ENCODE results near the gene GNB1L. TPM values are rescaled to one million over a fixed set of nuclear protein-coding genes. Genes with fewer than 3 reads are reported as not detected.

Gene GNB1L
- total RNA-seq, 1 experiment from 2014 or later: 12.2 TPM

DNA sequence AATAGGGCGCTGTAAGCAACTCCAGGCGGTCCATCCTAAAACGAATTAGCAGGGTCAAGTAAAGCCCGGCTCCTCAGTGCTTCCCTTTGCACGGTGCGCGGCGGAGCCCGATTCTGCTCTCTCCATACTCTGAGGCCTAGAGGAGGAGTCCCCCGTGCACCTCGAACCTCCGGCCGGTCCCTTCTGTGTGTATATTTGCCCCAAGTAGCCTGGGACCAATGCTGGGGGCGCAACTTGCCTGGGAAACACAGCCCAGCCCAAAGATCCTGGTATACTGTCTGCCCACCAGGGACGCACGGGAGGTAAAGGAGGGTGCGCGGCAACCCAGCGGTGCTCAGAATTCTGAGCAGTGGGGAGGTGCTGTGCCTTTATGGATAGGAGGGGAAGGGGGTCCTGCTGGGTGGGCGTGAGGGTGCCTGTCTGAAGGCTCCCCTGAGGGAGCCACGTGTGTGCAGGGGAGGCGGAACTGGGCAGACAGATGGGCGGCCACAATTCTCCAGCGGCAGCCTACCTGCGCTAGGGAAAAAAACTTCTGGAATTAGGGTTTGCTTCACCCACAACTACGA, 98.9 kb downstream of the GNB1L start:
- intact Hi-C loops (cut with micrococcal nuclease; ENCODE audit: unreplicated experiment) (no loop called here), in situ Hi-C loops (cut with HindIII; ENCODE audit: low pct_unique_long_range_greater_than_20kb, low sequenced_read_pairs) (no loop called here)
- POLR2A ChIA-PET: interaction anchor here (0.6 kb wide), 1 partner anchor 169 kb away, joined by 6 read pairs; no protein-coding TSS in a partner anchor
- H3K27me3 ChIP-seq (ENCODE audit: control insufficient read depth, insufficient read depth, low read length): no peaks in the 10 kb centered on the region
- no TSS peak for BruUV-seq (replicated peaks)
- H3K27ac ChIP-seq (ENCODE audit: low read length): peak overlapping the region; percentile 66; the same call in 1 of the 2 replicates
- no peaks in the 10 kb centered on the region for H3K9me3 ChIP-seq (ENCODE audit: control insufficient read depth, insufficient read depth, low read depth, low read length)
- CTCF ChIA-PET: no interaction called here
- no peak for TF ChIP-seq TCF7L2 (IDR thresholded peaks at IDR 0.05; ENCODE audit: low read depth, low read length)
- no peak for TF ChIP-seq SIN3A (IDR thresholded peaks at IDR 0.05; ENCODE audit: borderline replicate concordance, insufficient read depth, low read depth, low read length)
- TF ChIP-seq POLR2AphosphoS5 (IDR thresholded peaks at IDR 0.05; ENCODE audit: low read depth, low read length): no peak
- TF ChIP-seq, protein P1, sequence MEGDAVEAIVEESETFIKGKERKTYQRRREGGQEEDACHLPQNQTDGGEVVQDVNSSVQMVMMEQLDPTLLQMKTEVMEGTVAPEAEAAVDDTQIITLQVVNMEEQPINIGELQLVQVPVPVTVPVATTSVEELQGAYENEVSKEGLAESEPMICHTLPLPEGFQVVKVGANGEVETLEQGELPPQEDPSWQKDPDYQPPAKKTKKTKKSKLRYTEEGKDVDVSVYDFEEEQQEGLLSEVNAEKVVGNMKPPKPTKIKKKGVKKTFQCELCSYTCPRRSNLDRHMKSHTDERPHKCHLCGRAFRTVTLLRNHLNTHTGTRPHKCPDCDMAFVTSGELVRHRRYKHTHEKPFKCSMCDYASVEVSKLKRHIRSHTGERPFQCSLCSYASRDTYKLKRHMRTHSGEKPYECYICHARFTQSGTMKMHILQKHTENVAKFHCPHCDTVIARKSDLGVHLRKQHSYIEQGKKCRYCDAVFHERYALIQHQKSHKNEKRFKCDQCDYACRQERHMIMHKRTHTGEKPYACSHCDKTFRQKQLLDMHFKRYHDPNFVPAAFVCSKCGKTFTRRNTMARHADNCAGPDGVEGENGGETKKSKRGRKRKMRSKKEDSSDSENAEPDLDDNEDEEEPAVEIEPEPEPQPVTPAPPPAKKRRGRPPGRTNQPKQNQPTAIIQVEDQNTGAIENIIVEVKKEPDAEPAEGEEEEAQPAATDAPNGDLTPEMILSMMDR (IDR thresholded peaks at IDR 0.05): no peak
- TF ChIP-seq, protein P2, sequence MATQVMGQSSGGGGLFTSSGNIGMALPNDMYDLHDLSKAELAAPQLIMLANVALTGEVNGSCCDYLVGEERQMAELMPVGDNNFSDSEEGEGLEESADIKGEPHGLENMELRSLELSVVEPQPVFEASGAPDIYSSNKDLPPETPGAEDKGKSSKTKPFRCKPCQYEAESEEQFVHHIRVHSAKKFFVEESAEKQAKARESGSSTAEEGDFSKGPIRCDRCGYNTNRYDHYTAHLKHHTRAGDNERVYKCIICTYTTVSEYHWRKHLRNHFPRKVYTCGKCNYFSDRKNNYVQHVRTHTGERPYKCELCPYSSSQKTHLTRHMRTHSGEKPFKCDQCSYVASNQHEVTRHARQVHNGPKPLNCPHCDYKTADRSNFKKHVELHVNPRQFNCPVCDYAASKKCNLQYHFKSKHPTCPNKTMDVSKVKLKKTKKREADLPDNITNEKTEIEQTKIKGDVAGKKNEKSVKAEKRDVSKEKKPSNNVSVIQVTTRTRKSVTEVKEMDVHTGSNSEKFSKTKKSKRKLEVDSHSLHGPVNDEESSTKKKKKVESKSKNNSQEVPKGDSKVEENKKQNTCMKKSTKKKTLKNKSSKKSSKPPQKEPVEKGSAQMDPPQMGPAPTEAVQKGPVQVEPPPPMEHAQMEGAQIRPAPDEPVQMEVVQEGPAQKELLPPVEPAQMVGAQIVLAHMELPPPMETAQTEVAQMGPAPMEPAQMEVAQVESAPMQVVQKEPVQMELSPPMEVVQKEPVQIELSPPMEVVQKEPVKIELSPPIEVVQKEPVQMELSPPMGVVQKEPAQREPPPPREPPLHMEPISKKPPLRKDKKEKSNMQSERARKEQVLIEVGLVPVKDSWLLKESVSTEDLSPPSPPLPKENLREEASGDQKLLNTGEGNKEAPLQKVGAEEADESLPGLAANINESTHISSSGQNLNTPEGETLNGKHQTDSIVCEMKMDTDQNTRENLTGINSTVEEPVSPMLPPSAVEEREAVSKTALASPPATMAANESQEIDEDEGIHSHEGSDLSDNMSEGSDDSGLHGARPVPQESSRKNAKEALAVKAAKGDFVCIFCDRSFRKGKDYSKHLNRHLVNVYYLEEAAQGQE (IDR thresholded peaks at IDR 0.05; ENCODE audit: insufficient read depth in 1 of 2, low read depth in 2 of 2, low read length in 1 of 2): no peak
- DNase-seq (ENCODE audit: low read depth, low spot score) (no peak), ATAC-seq (no peak)
- H3K4me1 ChIP-seq (ENCODE audit: control insufficient read depth, insufficient read depth, low read length): peaks cover 25% of the 10 kb centered on the region
- H3K4me3 ChIP-seq (ENCODE audit: low read depth in 2 of 2, low read length in 2 of 2): no peak overlapping the region
- no peaks in the 10 kb centered on the region for H3K36me3 ChIP-seq (ENCODE audit: control insufficient read depth, insufficient read depth, low read length)

DNA sequence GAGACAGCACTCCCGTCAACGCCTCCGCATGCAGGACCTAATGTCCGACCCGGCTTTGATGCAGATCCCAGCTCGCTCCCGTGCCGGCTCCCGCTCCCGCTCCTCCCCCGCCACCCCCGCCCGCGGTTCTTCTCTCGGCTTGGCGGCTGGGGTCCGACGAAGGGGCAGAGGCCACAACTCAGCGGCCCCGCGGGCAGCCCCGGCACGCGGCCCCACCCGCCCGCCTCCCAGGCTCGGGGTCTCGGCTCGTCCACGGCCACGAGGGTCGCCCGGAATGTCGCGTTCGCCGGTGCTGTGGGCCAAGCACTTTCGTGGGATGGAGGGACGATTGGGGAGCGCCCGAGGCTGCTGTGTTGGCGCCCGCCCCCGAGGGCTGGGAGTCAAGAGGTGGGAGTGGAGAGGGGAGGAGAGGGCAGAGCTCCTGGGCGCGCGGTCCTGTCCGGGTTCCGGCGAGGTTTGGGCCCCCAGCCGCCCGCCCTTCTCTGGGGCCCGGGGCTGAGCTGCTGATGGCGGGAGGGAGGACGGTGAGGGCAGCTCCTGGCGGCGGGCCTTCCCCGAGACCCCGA, 99.4 kb downstream of the GNB1L start:
- no TSS peak for BruUV-seq (replicated peaks)
- H3K27ac ChIP-seq (ENCODE audit: low read length): no peak overlapping the region
- no peaks in the 10 kb centered on the region for H3K36me3 ChIP-seq (ENCODE audit: control insufficient read depth, insufficient read depth, low read length)
- TF ChIP-seq, protein P2 (IDR thresholded peaks at IDR 0.05; ENCODE audit: insufficient read depth in 1 of 2, low read depth in 2 of 2, low read length in 1 of 2): no peak
- TF ChIP-seq, protein P1 (IDR thresholded peaks at IDR 0.05): no peak
- no peak for TF ChIP-seq SIN3A (IDR thresholded peaks at IDR 0.05; ENCODE audit: borderline replicate concordance, insufficient read depth, low read depth, low read length)
- TF ChIP-seq TCF7L2 (IDR thresholded peaks at IDR 0.05; ENCODE audit: low read depth, low read length): no peak
- no peak for TF ChIP-seq POLR2AphosphoS5 (IDR thresholded peaks at IDR 0.05; ENCODE audit: low read depth, low read length)
- intact Hi-C loops (cut with micrococcal nuclease; ENCODE audit: unreplicated experiment): no loop called here
- H3K9me3 ChIP-seq (ENCODE audit: control insufficient read depth, insufficient read depth, low read depth, low read length): no peaks in the 10 kb centered on the region
- no peaks in the 10 kb centered on the region for H3K27me3 ChIP-seq (ENCODE audit: control insufficient read depth, insufficient read depth, low read length)
- ATAC-seq: no peak
- peaks cover 26% of the 10 kb centered on the region for H3K4me1 ChIP-seq (ENCODE audit: control insufficient read depth, insufficient read depth, low read length)
- in situ Hi-C loops (cut with HindIII; ENCODE audit: low pct_unique_long_range_greater_than_20kb, low sequenced_read_pairs): no loop called here
- no peak overlapping the region for H3K4me3 ChIP-seq (ENCODE audit: low read depth in 2 of 2, low read length in 2 of 2)
- ChIA-PET CTCF (no interaction called here), POLR2A (no interaction called here)
- DNase-seq (ENCODE audit: low read depth, low spot score): no peak

Measured in Panc1 (cell line).